HepG2 (cell line): ENCODE results near the gene ADGRB3. TPM values are rescaled to one million over a fixed set of nuclear protein-coding genes. Genes with fewer than 3 reads are reported as not detected.

Experiments
- ATAC-seq: fragments of 200-7000 bp; cut with Tn5 transposase; 3 replicates; pipeline ENCODE4 v1.9.1; 2020; ENCODE audit warnings: mild to moderate bottlenecking, moderate library complexity
- BruUV-seq: library from RNA; stranded (reverse); fragments of 400-500 nt; replicated peaks from 2 replicates; lab custom pipeline; 2021; lab: Mats Ljungman, UMichigan
- CTCF ChIA-PET: fragments of 300-600 bp; formaldehyde crosslinking; extraction: SDS; loops from one replicate; lab custom pipeline; 2021; ENCODE audit warnings: low total read pairs, inconsistent platforms, low intra/inter-chr PET ratio; lab: Yijun Ruan, JAX
- POLR2A ChIA-PET: fragments of 350-600 bp; sonication (Branson Sonifier 250); formaldehyde crosslinking; loops from one replicate; lab custom pipeline; 2020; ENCODE audit warnings: antibody characterized with exemption, inconsistent platforms; lab: Yijun Ruan, JAX
- DNase-seq: peaks from one replicate; pipeline ENCODE4 v3.0.0-alpha.2; 2015; ENCODE audit warnings: low spot score
- FAIRE-seq: peaks from 3 replicates; lab custom pipeline; 2011; peaks lifted over from hg19 to GRCh38; lab: Jason Lieb, UNC
- H2AFZ ChIP-seq: one replicate; pipeline ENCODE4 v1.6.1; 2011; ENCODE audit warnings: low read length, inconsistent platforms
- H3K27ac ChIP-seq: fragments of 300-600 bp; 3 replicates; pipeline ENCODE4 v1.8.0; 2011; ENCODE audit warnings: mixed run types, mild to moderate bottlenecking, mixed read lengths, low read length, inconsistent platforms; ENCODE audit not compliant: insufficient read depth; ENCODE audit errors: extremely low read length
- H3K27me3 ChIP-seq, 2 experiments: fragments of 200-600 bp in 1 of 2; 2 replicates in 1 of 2; 3 replicates in 1 of 2; pipeline versions ENCODE4 v1.6.0 to v1.8.0; 2011; ENCODE audit warnings: low read length in 2 of 2, mild to moderate bottlenecking in 2 of 2, moderate library complexity in 2 of 2, inconsistent platforms in 1 of 2; ENCODE audit not compliant: insufficient read depth in 2 of 2, control insufficient read depth in 1 of 2
- H3K36me3 ChIP-seq, 2 experiments: fragments of 200-600 bp in 1 of 2; replicated peaks in 1 of 2; 2 replicates in 1 of 2; 3 replicates in 1 of 2; pipeline versions ENCODE4 v1.5.1 to v1.8.0; 2011; ENCODE audit warnings: low read length in 2 of 2, inconsistent platforms in 1 of 2; ENCODE audit not compliant: insufficient read depth in 2 of 2, control insufficient read depth in 1 of 2
- H3K4me1 ChIP-seq: 2 replicates; pipeline ENCODE4 v1.5.1; 2012; ENCODE audit warnings: low read length, inconsistent platforms; ENCODE audit not compliant: insufficient read depth
- H3K4me2 ChIP-seq: 2 replicates; pipeline ENCODE4 v1.6.0; 2011; ENCODE audit warnings: low read depth, low read length, inconsistent platforms
- H3K4me3 ChIP-seq, 3 experiments: fragments of 200-600 bp in 1 of 3; sonication (generic), shearing (Covaris generic) in 1 of 3; replicated peaks in 1 of 3; 2 replicates each; pipeline ENCODE4 v1.5.1; 2011 to 2016; ENCODE audit warnings: low read length in 3 of 3, inconsistent platforms in 2 of 3, low read depth in 2 of 3, mild to moderate bottlenecking in 2 of 3, control low read depth in 1 of 3, mixed read lengths in 1 of 3; ENCODE audit not compliant: insufficient read depth in 1 of 3
- H3K79me2 ChIP-seq: one replicate; pipeline ENCODE4 v1.6.1; 2011; ENCODE audit warnings: low read length, inconsistent platforms; ENCODE audit not compliant: insufficient read depth
- H3K9ac ChIP-seq: 2 replicates; pipeline ENCODE4 v1.6.0; 2011; ENCODE audit warnings: mild to moderate bottlenecking, low read depth, low read length, inconsistent platforms; ENCODE audit not compliant: insufficient read depth
- H3K9me3 ChIP-seq: 2 replicates; pipeline ENCODE4 v1.5.1; 2012; ENCODE audit warnings: mild to moderate bottlenecking, low read length
- H4K20me1 ChIP-seq: 2 replicates; pipeline ENCODE4 v1.6.0; 2011; ENCODE audit warnings: inconsistent platforms, mild to moderate bottlenecking, low read length, moderate library complexity; ENCODE audit not compliant: insufficient read depth
- AHR ChIP-seq: IDR thresholded peaks from 2 replicates; pipeline ENCODE4 v1.6.1; 2018; ENCODE audit warnings: missing genetic modification reagents, missing compliant biosample characterization
- ARNT2 ChIP-seq: sonication (generic); formaldehyde crosslinking; IDR thresholded peaks from 2 replicates; pipeline ENCODE4 v1.8.0; 2022; ENCODE audit warnings: mild to moderate bottlenecking, low read depth, missing genetic modification reagents, moderate library complexity
- EEA1 ChIP-seq: sonication (generic); formaldehyde crosslinking; IDR thresholded peaks from 2 replicates; pipeline ENCODE4 v1.5.1; 2020; ENCODE audit warnings: mild to moderate bottlenecking, missing genetic modification reagents, borderline replicate concordance
- ZBTB26 ChIP-seq: IDR thresholded peaks from 2 replicates; pipeline ENCODE4 v1.6.1; 2016; ENCODE audit warnings: missing compliant biosample characterization, missing genetic modification reagents, borderline replicate concordance
- ZEB1 ChIP-seq: IDR thresholded peaks from 2 replicates; pipeline ENCODE4 v1.6.1; 2012; ENCODE audit warnings: mild to moderate bottlenecking, low read depth, inconsistent platforms; ENCODE audit not compliant: insufficient replicate concordance
- ZNF3 ChIP-seq: IDR thresholded peaks from 2 replicates; pipeline ENCODE4 v1.7.0; 2017; ENCODE audit warnings: inconsistent platforms
- ZNF33A ChIP-seq: sonication (generic); formaldehyde crosslinking; IDR thresholded peaks from 2 replicates; pipeline ENCODE4 v1.5.1; 2020; ENCODE audit warnings: missing genetic modification reagents, mild to moderate bottlenecking, moderate library complexity, borderline replicate concordance
- WGBS: methylation state at CpG from one replicate; pipeline ENCODE4 v1.1.6; 2017; ENCODE audit warnings: low lambda C conversion rate; 5-methylcytosine and 5-hydroxymethylcytosine counted together
- in situ Hi-C: cut with HindIII; loops from 2 replicates; pipeline ENCODE4 v1.10.0; 2017; ENCODE audit warnings: low pct_unique_long_range_greater_than_20kb; ENCODE audit not compliant: extremely low pct_ligation_motif_present
- intact Hi-C: fragments of 100-400 bp; cut with micrococcal nuclease; formaldehyde crosslinking; loops from one replicate; pipeline ENCODE4 v1.10.0; 2022; ENCODE audit not compliant: unreplicated experiment
- polyA plus RNA-seq, 8 experiments: library from polyadenylated mRNA; depleted of rRNA in 3 of 8; stranded (reverse) in 7 of 8; unstranded in 1 of 8; fragments of >200 nt; fragmentation: Illumina TruSeq in 4 of 8; extraction: Trizol in 4 of 8; gene quantifications; 2 replicates each; pipeline versions ENCODE4 v1.2.1 to v1.2.3, GENCODE V29; 2011 to 2016; ENCODE audit warnings: low read depth in 4 of 8, missing spikeins in 1 of 8, mixed read lengths in 1 of 8; ENCODE audit not compliant: insufficient read depth in 1 of 8
- total RNA-seq, 5 experiments: library from RNA; depleted of rRNA; stranded (reverse); fragments of >200 nt; fragmentation: Illumina TruSeq; extraction: Trizol; gene quantifications; 2 replicates each; pipeline ENCODE4 v1.2.3, GENCODE V29; 2016; ENCODE audit warnings: low read depth in 1 of 5
- TF ChIP-seq, protein P1 (sequence below): sonication (generic); formaldehyde crosslinking; IDR thresholded peaks from 2 replicates; pipeline ENCODE4 v1.5.0; 2020; ENCODE audit warnings: missing genetic modification reagents

ADGRB3 gene
- total and polyA plus RNA-seq, 2 of the 13 experiments (the other 11 are each of a cell fraction or from before 2014, with no cell fraction given): not detected

- DNase-seq (no peak), ATAC-seq (no peak), FAIRE-seq (no peak)
- Histone ChIP-seq H3K27ac (no peak overlapping the region), H2AFZ (no peak overlapping the region), H3K9me3 (no peaks in the 10 kb centered on the region), H3K4me2 (no peak overlapping the region), H3K4me3 (no peak overlapping the region), H3K27me3 (no peaks in the 10 kb centered on the region), H3K36me3 (no peaks in the 10 kb centered on the region), H3K79me2 (no peaks in the 10 kb centered on the region), H4K20me1 (no peaks in the 10 kb centered on the region), H3K4me1 (no peaks in the 10 kb centered on the region), H3K9ac (no peak overlapping the region)
- in situ Hi-C loops: no loop called here
- POLR2A ChIA-PET: no interaction called here
- intact Hi-C loops: no loop called here
- CTCF ChIA-PET: no interaction called here
- 4% methylated on average over 3 of the region's 3 CpGs for WGBS
- no TSS peak for BruUV-seq
- TF ChIP-seq ZEB1 (no peak), AHR (CRISPR knock-in tag) (no peak), ARNT2 (CRISPR knock-in tag) (no peak), ZNF3 (CRISPR knock-in tag) (no peak), ZBTB26 (CRISPR knock-in tag) (no peak), ZNF33A (CRISPR knock-in tag) (no peak), EEA1 (no peak)
- TF ChIP-seq, protein P1, sequence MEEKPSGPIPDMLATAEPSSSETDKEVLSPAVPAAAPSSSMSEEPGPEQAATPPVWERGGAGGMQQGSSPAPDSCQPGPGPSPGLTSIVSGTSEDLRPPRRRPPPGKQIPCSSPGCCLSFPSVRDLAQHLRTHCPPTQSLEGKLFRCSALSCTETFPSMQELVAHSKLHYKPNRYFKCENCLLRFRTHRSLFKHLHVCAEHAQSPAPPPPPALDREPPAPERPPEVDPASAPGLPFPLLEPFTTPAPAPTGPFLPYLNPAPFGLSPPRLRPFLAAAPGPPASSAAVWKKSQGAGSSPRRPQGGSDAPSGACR: no peak
Measured at GRCh38 chr6:69232008-69232407, 596.9 kb downstream of the ADGRB3 start.
